ENCODE measurements around the gene HNRNPL. TPM values are rescaled to one million over a fixed set of nuclear protein-coding genes. Genes with fewer than 3 reads are reported as not detected.
"Not testable (repeated sequence)": the region's sequence is repeated elsewhere in the genome, so short reads cannot be mapped to it uniquely, and the experiment has no call there.

Gene HNRNPL
- total RNA-seq, 1 experiment from 2014 or later = 443 TPM

DNA sequence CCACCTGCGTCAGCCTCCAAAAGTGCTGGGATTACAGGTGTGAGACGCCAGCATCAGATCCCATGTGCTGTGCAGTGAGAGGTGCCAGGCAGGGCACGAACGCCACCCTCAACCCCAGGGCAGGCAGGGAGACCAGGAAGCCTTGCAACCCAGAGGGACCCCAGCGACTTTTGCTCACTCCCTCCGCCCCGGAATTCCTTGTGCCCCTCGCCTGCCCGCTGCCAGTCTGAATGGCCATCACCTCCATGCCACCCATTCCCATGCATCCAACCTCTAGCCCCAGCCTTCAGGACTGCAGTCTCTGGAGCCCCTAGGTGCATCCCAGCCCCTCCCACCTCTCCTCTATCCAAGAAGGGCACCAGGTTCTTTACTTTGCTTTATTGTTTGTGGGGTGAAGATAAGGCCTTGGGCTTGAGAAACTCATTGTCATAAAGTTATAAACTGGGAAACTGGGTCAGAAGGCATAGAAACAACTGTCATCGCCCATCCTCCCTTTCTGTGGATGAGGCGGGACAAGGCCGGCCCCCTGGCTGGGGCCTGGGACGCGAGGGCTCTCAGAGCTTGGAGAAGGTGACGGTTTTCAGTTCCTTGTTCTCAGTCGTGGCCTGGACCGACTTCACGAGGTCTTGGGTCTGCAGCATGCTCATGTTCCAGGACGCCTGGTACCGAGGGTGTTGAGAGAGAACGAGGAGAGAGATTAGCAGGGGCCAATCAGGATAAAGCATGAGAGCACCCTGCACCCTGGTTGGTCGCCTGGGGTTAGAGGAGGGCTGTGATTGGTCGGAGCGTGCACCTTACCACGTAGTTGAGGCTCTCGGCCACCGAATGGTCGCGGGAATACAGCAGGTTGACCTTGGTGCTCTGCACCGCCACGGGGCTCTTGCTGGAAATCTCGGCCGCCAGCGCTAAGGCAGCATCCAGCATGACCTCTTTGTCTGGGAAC lies 34.5 kb downstream of the HNRNPL start:
- no peaks in the 10 kb centered on the region for H3K9me3 ChIP-seq
- intact Hi-C loops (cut with micrococcal nuclease; ENCODE audit: unreplicated experiment) = no loop called here

GRCh38 chr19:38813932-38814331 lies 35.9 kb downstream of the HNRNPL start:
- H3K4me3 ChIP-seq (ENCODE audit: low read depth, low read length); H3K9me3 Mint-ChIP-seq (ENCODE audit: unreplicated experiment); H3K27ac Mint-ChIP-seq (ENCODE audit: unreplicated experiment); DNase-seq; H3K27me3 ChIP-seq (replicated peaks; ENCODE audit: control insufficient read depth, insufficient read depth, low read length); BruUV-seq (replicated peaks); H3K36me3 ChIP-seq (ENCODE audit: control insufficient read depth, insufficient read depth, low read length); H3K9me3 ChIP-seq; H3K4me3 Mint-ChIP-seq (ENCODE audit: unreplicated experiment); intact Hi-C loops (cut with micrococcal nuclease; ENCODE audit: unreplicated experiment); H3K27me3 Mint-ChIP-seq (ENCODE audit: insufficient read depth, unreplicated experiment): not testable (repeated sequence)
- CTCF ChIA-PET = interaction anchor here (0.7 kb wide), 1 partner anchor 44 kb away, joined by 3 read pairs; no protein-coding TSS in a partner anchor
- POLR2A ChIA-PET = interaction anchor here (0.6 kb wide), 1 partner anchor 98 kb away, joined by 3 read pairs; no protein-coding TSS in a partner anchor
- Mint-ChIP-seq H3K36me3 (ENCODE audit: insufficient read depth, unreplicated experiment) (peaks cover 19% of the 10 kb centered on the region), H3K4me1 (ENCODE audit: low read depth, unreplicated experiment) (peaks cover 20% of the 10 kb centered on the region)
- peaks cover 26% of the 10 kb centered on the region for H3K4me1 ChIP-seq

More for the DNA sequence above, 34.5 kb downstream of the HNRNPL start:
- no peak overlapping the region for H3K4me3 Mint-ChIP-seq (ENCODE audit: unreplicated experiment)
- H3K9me3 Mint-ChIP-seq (ENCODE audit: unreplicated experiment) = peaks cover 1% of the 10 kb centered on the region
- TSS peak; percentile 90 for BruUV-seq (replicated peaks)
- peaks cover 32% of the 10 kb centered on the region for H3K36me3 Mint-ChIP-seq (ENCODE audit: insufficient read depth, unreplicated experiment)
- H3K27me3 Mint-ChIP-seq (ENCODE audit: insufficient read depth, unreplicated experiment) = no peaks in the 10 kb centered on the region
- ChIA-PET CTCF (no interaction called here), POLR2A (no interaction called here)
- H3K4me1 ChIP-seq = peaks cover 37% of the 10 kb centered on the region
- peak in 1 of 2 experiments; percentile 62 for DNase-seq
- 0 out of 2 replicates have a peak, but pooled peaks cover 5% of the 10 kb centered on the region for H3K36me3 ChIP-seq (ENCODE audit: control insufficient read depth, insufficient read depth, low read length)
- H3K27me3 ChIP-seq (replicated peaks; ENCODE audit: control insufficient read depth, insufficient read depth, low read length) = no peaks in the 10 kb centered on the region
- no peak for TF ChIP-seq CTCF (IDR thresholded peaks at IDR 0.05; ENCODE audit: insufficient read depth in 1 of 2, low read depth in 1 of 2, low read length in 1 of 2, severe bottlenecking in 1 of 2, unreplicated experiment in 1 of 2)
- peaks cover 22% of the 10 kb centered on the region for H3K4me1 Mint-ChIP-seq (ENCODE audit: low read depth, unreplicated experiment)
- no peak overlapping the region for H3K4me3 ChIP-seq (ENCODE audit: low read depth, low read length)
- H3K27ac Mint-ChIP-seq (ENCODE audit: unreplicated experiment) = peak overlapping the region; percentile 40

- ChIA-PET CTCF (no interaction called here), POLR2A (no interaction called here)
- H3K4me1 Mint-ChIP-seq (ENCODE audit: low read depth, unreplicated experiment) = peaks cover 21% of the 10 kb centered on the region
- TF ChIP-seq CTCF (IDR thresholded peaks at IDR 0.05; ENCODE audit: insufficient read depth in 1 of 2, low read depth in 1 of 2, low read length in 1 of 2, severe bottlenecking in 1 of 2, unreplicated experiment in 1 of 2) = no peak
- H3K4me1 ChIP-seq = peaks cover 25% of the 10 kb centered on the region
- no peaks in the 10 kb centered on the region for H3K9me3 ChIP-seq
- peak overlapping the region; percentile 30 for H3K27ac Mint-ChIP-seq (ENCODE audit: unreplicated experiment)
- BruUV-seq (replicated peaks) = no TSS peak
- H3K4me3 Mint-ChIP-seq (ENCODE audit: unreplicated experiment) = no peak overlapping the region
- H3K9me3 Mint-ChIP-seq (ENCODE audit: unreplicated experiment) = peaks cover 10% of the 10 kb centered on the region
- H3K4me3 ChIP-seq (ENCODE audit: low read depth, low read length) = no peak overlapping the region
- H3K27me3 ChIP-seq (replicated peaks; ENCODE audit: control insufficient read depth, insufficient read depth, low read length) = no peaks in the 10 kb centered on the region
- intact Hi-C loops (cut with micrococcal nuclease; ENCODE audit: unreplicated experiment) = no loop called here
- 0 out of 2 replicates have a peak, but pooled peaks cover 5% of the 10 kb centered on the region for H3K36me3 ChIP-seq (ENCODE audit: control insufficient read depth, insufficient read depth, low read length)
- DNase-seq = no peak
- no peaks in the 10 kb centered on the region for H3K27me3 Mint-ChIP-seq (ENCODE audit: insufficient read depth, unreplicated experiment)
- peaks cover 19% of the 10 kb centered on the region for H3K36me3 Mint-ChIP-seq (ENCODE audit: insufficient read depth, unreplicated experiment)
These were observed 36.5 kb downstream of the HNRNPL start for GRCh38 chr19:38813323-38813722.

Measured in Caco-2 (cell line).